ENCODE results near the gene NDOR1. TPM values are rescaled to one million over a fixed set of nuclear protein-coding genes. Genes with fewer than 3 reads are reported as not detected.

The NDOR1 gene
- total RNA-seq, 4 donors from 2014 or later, result 14.3 to 47.5 (median 22.0) TPM

DNA sequence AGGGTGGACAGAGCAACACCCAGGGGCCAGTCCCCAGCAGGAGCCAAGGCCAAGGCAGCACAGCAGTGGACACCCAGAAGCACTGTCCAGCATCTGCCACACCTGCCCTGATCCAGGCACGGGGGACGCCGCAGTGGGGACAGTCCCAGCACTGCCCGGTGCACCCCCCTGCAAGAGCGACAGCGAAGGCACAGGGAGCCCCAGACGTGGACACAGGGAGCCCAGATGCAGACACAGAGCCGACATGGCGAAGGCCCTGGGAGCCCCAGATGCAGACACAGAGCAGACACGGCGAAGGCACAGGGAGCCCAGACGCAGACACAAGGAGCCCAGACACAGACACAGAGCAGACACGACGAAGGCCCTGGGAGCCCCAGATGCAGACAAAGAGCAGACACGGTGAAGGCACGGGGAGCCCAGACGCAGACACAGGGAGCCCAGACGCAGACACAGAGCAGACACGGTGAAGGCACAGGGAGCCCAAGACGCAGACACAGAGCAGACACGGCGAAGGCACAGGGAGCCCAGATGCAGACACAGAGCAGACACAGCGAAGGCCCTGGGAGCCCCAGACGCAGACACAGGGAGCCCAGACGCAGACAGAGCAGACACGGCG, 21.4 kb upstream of the NDOR1 start:
- intact Hi-C loops (cut with DNase I; ENCODE audit: low total_unique reads) (no loop called here), in situ Hi-C loops (cut with MboI; ENCODE audit: low pct_ligation_motif_present in 1 of 4, low pct_unique_long_range_greater_than_20kb in 1 of 4, low sequenced_read_pairs in 3 of 4) (no loop called here)
- H3K4me1 ChIP-seq, result peaks cover 19 to 23% (median 21%) of the 10 kb centered on the region in 4 donors
- H3K36me3 ChIP-seq, result peaks cover 0 to 39% (median 15%) of the 10 kb centered on the region in 4 donors
- H3K27me3 ChIP-seq, result no peaks in the 10 kb centered on the region
- 88 to 92% methylated on average over 5 to 27 of the region's 27 CpGs for WGBS, 2 donors (ENCODE audit: low coverage in 1 of 2)
- no peak for DNase-seq
- H3K9me3 ChIP-seq, result no peaks in the 10 kb centered on the region
- TF ChIP-seq, protein P1, sequence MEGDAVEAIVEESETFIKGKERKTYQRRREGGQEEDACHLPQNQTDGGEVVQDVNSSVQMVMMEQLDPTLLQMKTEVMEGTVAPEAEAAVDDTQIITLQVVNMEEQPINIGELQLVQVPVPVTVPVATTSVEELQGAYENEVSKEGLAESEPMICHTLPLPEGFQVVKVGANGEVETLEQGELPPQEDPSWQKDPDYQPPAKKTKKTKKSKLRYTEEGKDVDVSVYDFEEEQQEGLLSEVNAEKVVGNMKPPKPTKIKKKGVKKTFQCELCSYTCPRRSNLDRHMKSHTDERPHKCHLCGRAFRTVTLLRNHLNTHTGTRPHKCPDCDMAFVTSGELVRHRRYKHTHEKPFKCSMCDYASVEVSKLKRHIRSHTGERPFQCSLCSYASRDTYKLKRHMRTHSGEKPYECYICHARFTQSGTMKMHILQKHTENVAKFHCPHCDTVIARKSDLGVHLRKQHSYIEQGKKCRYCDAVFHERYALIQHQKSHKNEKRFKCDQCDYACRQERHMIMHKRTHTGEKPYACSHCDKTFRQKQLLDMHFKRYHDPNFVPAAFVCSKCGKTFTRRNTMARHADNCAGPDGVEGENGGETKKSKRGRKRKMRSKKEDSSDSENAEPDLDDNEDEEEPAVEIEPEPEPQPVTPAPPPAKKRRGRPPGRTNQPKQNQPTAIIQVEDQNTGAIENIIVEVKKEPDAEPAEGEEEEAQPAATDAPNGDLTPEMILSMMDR (IDR thresholded peaks at IDR 0.05), result no peak
- TF ChIP-seq POLR2A (IDR thresholded peaks at IDR 0.05), result no peak
- no peak for TF ChIP-seq EP300 (IDR thresholded peaks at IDR 0.05; ENCODE audit: low read depth)
- TF ChIP-seq POLR2AphosphoS5 (IDR thresholded peaks at IDR 0.05), result no peak
- H3K4me3 ChIP-seq, result no peak overlapping the region
- H3K27ac ChIP-seq, result no peak overlapping the region

DNA sequence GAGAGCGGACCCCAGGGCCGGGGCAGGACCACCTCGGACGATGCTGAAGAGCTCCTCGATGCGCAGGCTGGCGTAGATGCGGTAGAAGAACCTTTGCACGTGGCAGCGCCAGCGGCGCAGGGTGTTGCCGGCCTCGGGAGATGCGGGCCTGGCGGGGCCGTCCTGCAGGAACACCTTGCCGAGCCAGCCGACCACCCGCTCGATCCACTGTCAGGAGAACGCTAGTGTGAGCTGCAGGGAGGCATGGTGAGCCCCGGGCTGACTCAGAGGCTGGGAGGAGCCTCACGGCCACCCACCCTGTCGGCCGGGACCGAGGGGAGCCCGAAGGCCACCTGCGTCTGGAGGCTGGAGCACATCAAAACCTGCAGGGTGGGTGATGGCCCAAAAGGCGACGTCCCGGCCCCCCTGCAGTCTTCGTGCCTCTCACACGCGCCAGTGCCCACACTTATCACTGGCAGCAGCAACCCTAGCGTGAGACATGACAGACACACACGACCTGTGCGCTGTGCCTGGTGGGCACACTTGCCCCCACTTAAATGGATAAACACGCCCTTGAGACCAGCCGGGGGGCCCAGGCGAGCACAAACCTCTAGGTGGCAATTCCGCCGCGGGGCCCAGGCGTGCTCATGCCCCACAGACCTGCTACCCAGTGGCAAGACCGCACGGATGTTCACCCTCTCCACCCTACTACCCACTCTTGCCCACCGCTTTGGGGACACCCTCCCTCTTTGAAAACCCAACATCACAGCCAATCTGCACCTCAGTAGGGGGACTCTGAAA, 20.4 kb upstream of the NDOR1 start:
- H3K36me3 ChIP-seq, result peaks cover 0 to 35% (median 12%) of the 10 kb centered on the region in 4 donors
- H3K27ac ChIP-seq, result no peak overlapping the region
- WGBS, 2 donors (ENCODE audit: low coverage in 1 of 2), result 94 to 100% methylated on average over 2 to 39 of the region's 48 CpGs
- no peaks in the 10 kb centered on the region for H3K9me3 ChIP-seq
- no peak overlapping the region for H3K4me3 ChIP-seq
- H3K27me3 ChIP-seq, result no peaks in the 10 kb centered on the region
- intact Hi-C loops (cut with DNase I; ENCODE audit: low total_unique reads) (no loop called here), in situ Hi-C loops (cut with MboI; ENCODE audit: low pct_ligation_motif_present in 1 of 4, low pct_unique_long_range_greater_than_20kb in 1 of 4, low sequenced_read_pairs in 3 of 4) (no loop called here)
- TF ChIP-seq POLR2AphosphoS5 (IDR thresholded peaks at IDR 0.05) (no peak), EP300 (IDR thresholded peaks at IDR 0.05; ENCODE audit: low read depth) (no peak), POLR2A (IDR thresholded peaks at IDR 0.05) (no peak)
- TF ChIP-seq, protein P1 (IDR thresholded peaks at IDR 0.05), result no peak
- peaks cover 28 to 33% (median 31%) of the 10 kb centered on the region in 4 donors for H3K4me1 ChIP-seq
- no peak for DNase-seq

DNA sequence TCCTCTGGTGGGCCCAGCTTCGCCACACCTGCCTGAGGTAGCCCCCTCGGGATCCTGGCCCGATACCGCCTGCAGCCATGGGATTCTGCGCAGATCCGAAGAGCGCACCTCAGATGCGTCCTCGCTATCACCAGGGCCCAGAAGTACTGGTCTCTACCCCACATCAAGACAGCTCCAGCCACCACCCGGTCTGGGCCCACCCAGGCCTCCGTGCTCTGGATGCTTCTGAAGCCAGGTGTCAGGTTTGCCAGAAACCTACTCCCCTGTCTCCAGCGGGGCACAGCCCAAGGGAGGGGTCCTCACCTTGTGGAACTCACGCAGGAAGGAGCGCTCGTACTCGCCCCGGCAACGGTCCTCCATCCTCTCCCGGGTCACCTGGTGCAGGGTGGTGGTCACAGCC, 19.6 kb upstream of the NDOR1 start:
- H3K27ac ChIP-seq, result no peak overlapping the region
- WGBS, 2 donors (ENCODE audit: low coverage in 1 of 2), result 93% methylated on average over 15 of the region's 19 CpGs; no CpG with 5 or more reads in 1 of the 2 donors
- in situ Hi-C loops (cut with MboI; ENCODE audit: low pct_ligation_motif_present in 1 of 4, low pct_unique_long_range_greater_than_20kb in 1 of 4, low sequenced_read_pairs in 3 of 4) (no loop called here), intact Hi-C loops (cut with DNase I; ENCODE audit: low total_unique reads) (no loop called here)
- peaks cover 36 to 41% (median 39%) of the 10 kb centered on the region in 4 donors for H3K4me1 ChIP-seq
- H3K27me3 ChIP-seq, result no peaks in the 10 kb centered on the region
- no peak overlapping the region for H3K4me3 ChIP-seq
- TF ChIP-seq, protein P1 (IDR thresholded peaks at IDR 0.05), result no peak
- TF ChIP-seq POLR2AphosphoS5 (IDR thresholded peaks at IDR 0.05), result no peak
- no peak for TF ChIP-seq EP300 (IDR thresholded peaks at IDR 0.05; ENCODE audit: low read depth)
- TF ChIP-seq POLR2A (IDR thresholded peaks at IDR 0.05), result no peak
- no peak for DNase-seq
- H3K9me3 ChIP-seq, result no peaks in the 10 kb centered on the region
- peaks cover 0 to 28% (median 9%) of the 10 kb centered on the region in 4 donors for H3K36me3 ChIP-seq

DNA sequence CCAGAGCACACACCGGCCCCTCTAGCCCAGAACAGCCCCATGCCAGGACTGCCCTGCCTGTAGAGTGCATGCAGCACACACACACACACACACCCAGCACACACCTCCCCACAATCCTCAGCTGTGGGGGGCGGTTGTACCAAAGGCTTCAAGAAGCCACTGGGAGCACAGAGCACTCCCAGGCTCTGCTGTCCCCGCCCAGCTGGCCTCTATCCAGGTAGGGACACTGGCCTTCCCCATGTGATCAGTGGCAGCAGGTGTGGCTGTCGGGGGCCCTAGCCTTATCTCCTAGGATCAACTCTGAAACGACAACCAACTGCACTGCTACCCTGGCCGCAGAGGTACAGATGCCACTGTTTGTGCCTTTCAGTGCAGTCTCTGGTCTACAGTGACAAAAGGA, 19.1 kb upstream of the NDOR1 start:
- in situ Hi-C loops (cut with MboI; ENCODE audit: low pct_ligation_motif_present in 1 of 4, low pct_unique_long_range_greater_than_20kb in 1 of 4, low sequenced_read_pairs in 3 of 4), result no loop called here
- no peak overlapping the region for H3K27ac ChIP-seq
- intact Hi-C loops (cut with DNase I; ENCODE audit: low total_unique reads), result no loop called here
- H3K27me3 ChIP-seq, result no peaks in the 10 kb centered on the region
- H3K9me3 ChIP-seq, result no peaks in the 10 kb centered on the region
- peaks cover 36 to 45% (median 39%) of the 10 kb centered on the region in 4 donors for H3K4me1 ChIP-seq
- DNase-seq, result no peak
- H3K4me3 ChIP-seq, result peak overlapping the region in 1 of 4 donors; percentile 98
- TF ChIP-seq EP300 (IDR thresholded peaks at IDR 0.05; ENCODE audit: low read depth) (no peak), POLR2AphosphoS5 (IDR thresholded peaks at IDR 0.05) (no peak), POLR2A (IDR thresholded peaks at IDR 0.05) (no peak)
- TF ChIP-seq, protein P1 (IDR thresholded peaks at IDR 0.05), result no peak
- peaks cover 0 to 25% (median 9%) of the 10 kb centered on the region in 4 donors for H3K36me3 ChIP-seq
- WGBS, 2 donors (ENCODE audit: low coverage in 1 of 2), result 55% methylated on average over 6 of the region's 6 CpGs; no CpG with 5 or more reads in 1 of the 2 donors

All from transverse colon (tissue), 4 donors.